ENCODE data around the gene CDH1.

CDH1 gene

GRCh38 chr16:68732042-68732680, 4.9 kb upstream of the CDH1 start:
- no peak for DNase-seq (ENCODE audit: low read depth, low spot score)

- DNase-seq (ENCODE audit: low read depth, low spot score), result no peak
Measured at GRCh38 chr16:68732741-68733399, 4.2 kb upstream of the CDH1 start.

GRCh38 chr16:68733570-68733969, 3.5 kb upstream of the CDH1 start:
- no peak for DNase-seq (ENCODE audit: low read depth, low spot score)

GRCh38 chr16:68734782-68735181, 2.3 kb upstream of the CDH1 start:
- no peak for DNase-seq (ENCODE audit: low read depth, low spot score)

- no peak for DNase-seq (ENCODE audit: low read depth, low spot score)
Measured at GRCh38 chr16:68736561-68736960, 531 bp upstream of the CDH1 start.

GRCh38 chr16:68737730-68738629, 888 bp downstream of the CDH1 start:
- DNase-seq (ENCODE audit: low read depth, low spot score), result no peak

GRCh38 chr16:68739964-68740627, 3.0 kb downstream of the CDH1 start:
- no peak for DNase-seq (ENCODE audit: low read depth, low spot score)

GRCh38 chr16:68740628-68741346, 3.7 kb downstream of the CDH1 start:
- DNase-seq (ENCODE audit: low read depth, low spot score), result no peak

- DNase-seq (ENCODE audit: low read depth, low spot score), result no peak
Measured at GRCh38 chr16:68743664-68744063, 6.6 kb downstream of the CDH1 start.

- no peak for DNase-seq (ENCODE audit: low read depth, low spot score)
Measured at GRCh38 chr16:68744744-68745280, 7.7 kb downstream of the CDH1 start.

- no peak for DNase-seq (ENCODE audit: low read depth, low spot score)
Measured at GRCh38 chr16:68746951-68747350, 9.9 kb downstream of the CDH1 start.

- no peak for DNase-seq (ENCODE audit: low read depth, low spot score)
Measured at GRCh38 chr16:68749432-68749831, 12.3 kb downstream of the CDH1 start.

- DNase-seq (ENCODE audit: low read depth, low spot score), result no peak
Measured at GRCh38 chr16:68750193-68750695, 13.2 kb downstream of the CDH1 start.

GRCh38 chr16:68751160-68751559, 14.1 kb downstream of the CDH1 start:
- no peak for DNase-seq (ENCODE audit: low read depth, low spot score)

- DNase-seq (ENCODE audit: low read depth, low spot score), result no peak
Measured at GRCh38 chr16:68752602-68753001, 15.5 kb downstream of the CDH1 start.

- no peak for DNase-seq (ENCODE audit: low read depth, low spot score)
Measured at GRCh38 chr16:68754084-68754792, 17.1 kb downstream of the CDH1 start.

GRCh38 chr16:68756239-68756915, 19.3 kb downstream of the CDH1 start:
- DNase-seq (ENCODE audit: low read depth, low spot score), result no peak

GRCh38 chr16:68757625-68757935, 20.5 kb downstream of the CDH1 start:
- no peak for DNase-seq (ENCODE audit: low read depth, low spot score)

- DNase-seq (ENCODE audit: low read depth, low spot score), result no peak
Measured at GRCh38 chr16:68759062-68759461, 22.0 kb downstream of the CDH1 start.
